ENCODE results near the gene ANKS3.

DNA sequence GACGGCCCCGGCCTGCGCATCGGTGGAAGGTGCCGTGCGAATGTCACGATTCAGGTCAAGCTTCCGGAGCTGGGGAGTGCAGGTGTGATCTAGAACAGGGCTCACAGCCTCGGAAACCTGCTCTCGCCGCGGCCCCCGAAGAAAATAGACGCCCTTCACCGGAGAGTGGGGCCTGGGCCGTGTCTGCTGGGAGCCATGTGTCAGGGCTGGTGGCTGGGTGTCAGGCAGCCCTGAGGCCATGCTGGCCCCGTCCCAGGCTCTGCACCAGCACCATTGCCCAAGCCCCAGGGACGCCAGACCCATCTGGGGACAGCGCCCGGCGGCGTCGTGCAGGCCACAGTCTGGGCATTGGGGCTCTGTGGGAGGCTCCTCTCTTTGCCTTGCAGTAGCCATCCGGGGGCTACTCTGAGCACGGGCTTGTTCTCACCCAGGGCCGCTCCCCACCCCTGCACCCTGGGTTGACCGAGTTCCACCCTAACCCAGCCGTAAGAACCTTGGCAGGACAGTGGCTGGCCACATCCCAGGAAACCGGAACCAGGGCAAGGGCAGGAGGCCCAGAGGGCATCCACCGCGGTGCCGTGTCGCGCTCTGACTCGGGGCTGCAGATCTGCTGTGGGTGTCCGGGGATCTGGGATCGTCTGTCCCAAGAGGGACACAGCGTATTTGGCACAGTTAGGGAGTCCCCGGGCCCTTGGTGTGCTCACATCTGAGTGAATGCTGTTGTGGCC lies 46.0 kb downstream of the ANKS3 start:
- TF ChIP-seq RAD21 (IDR thresholded peaks at IDR 0.05 in 1 of 2, conservative IDR thresholded peaks at IDR 0.05 in 1 of 2; ENCODE audit: low read depth in 2 of 2, low read length in 2 of 2), result no peak
- TF ChIP-seq, protein P1, sequence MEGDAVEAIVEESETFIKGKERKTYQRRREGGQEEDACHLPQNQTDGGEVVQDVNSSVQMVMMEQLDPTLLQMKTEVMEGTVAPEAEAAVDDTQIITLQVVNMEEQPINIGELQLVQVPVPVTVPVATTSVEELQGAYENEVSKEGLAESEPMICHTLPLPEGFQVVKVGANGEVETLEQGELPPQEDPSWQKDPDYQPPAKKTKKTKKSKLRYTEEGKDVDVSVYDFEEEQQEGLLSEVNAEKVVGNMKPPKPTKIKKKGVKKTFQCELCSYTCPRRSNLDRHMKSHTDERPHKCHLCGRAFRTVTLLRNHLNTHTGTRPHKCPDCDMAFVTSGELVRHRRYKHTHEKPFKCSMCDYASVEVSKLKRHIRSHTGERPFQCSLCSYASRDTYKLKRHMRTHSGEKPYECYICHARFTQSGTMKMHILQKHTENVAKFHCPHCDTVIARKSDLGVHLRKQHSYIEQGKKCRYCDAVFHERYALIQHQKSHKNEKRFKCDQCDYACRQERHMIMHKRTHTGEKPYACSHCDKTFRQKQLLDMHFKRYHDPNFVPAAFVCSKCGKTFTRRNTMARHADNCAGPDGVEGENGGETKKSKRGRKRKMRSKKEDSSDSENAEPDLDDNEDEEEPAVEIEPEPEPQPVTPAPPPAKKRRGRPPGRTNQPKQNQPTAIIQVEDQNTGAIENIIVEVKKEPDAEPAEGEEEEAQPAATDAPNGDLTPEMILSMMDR (IDR thresholded peaks at IDR 0.05; ENCODE audit: control extremely low read depth in 1 of 3, insufficient read depth in 1 of 3, low read depth in 1 of 3, low read length in 3 of 3), result no peak
- TF ChIP-seq, protein P2, sequence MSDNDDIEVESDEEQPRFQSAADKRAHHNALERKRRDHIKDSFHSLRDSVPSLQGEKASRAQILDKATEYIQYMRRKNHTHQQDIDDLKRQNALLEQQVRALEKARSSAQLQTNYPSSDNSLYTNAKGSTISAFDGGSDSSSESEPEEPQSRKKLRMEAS (IDR thresholded peaks at IDR 0.05), result no peak
- TF ChIP-seq POLR2AphosphoS5 (IDR thresholded peaks at IDR 0.05; ENCODE audit: low read depth, low read length), result no peak
- no peak for TF ChIP-seq PHF8 (conservative IDR thresholded peaks at IDR 0.05; ENCODE audit: low read depth, low read length)
- no peak for TF ChIP-seq BRCA1 (IDR thresholded peaks at IDR 0.05; ENCODE audit: low read depth, low read length)
- no peak for TF ChIP-seq MAFK (IDR thresholded peaks at IDR 0.05; ENCODE audit: low read depth, low read length)

Data from H1 (cell line).